ENCODE results near the gene OPA1. TPM values are rescaled to one million over a fixed set of nuclear protein-coding genes. Genes with fewer than 3 reads are reported as not detected.
A peak's percentile ranks its signal among the peaks of the same experiment; 100 is the strongest.

OPA1 gene
- total and polyA plus RNA-seq, 2 of the 13 experiments (the other 11 are each of a cell fraction or from before 2014, with no cell fraction given), result 26.7 to 78.5 TPM

- CTCF ChIA-PET (ENCODE audit: low intra/inter-chr PET ratio, low total read pairs), result no interaction called here
- FAIRE-seq, result no peak
Measured at GRCh38 chr3:193563426-193563825, 29.6 kb upstream of the OPA1 start.

GRCh38 chr3:193564012-193564411 is 29.0 kb upstream of the OPA1 start:
- Histone ChIP-seq H3K4me1 (ENCODE audit: insufficient read depth, low read length) (no peaks in the 10 kb centered on the region), H3K4me2 (ENCODE audit: low read depth, low read length) (no peak overlapping the region), H3K27me3 (ENCODE audit: control insufficient read depth in 1 of 2, insufficient read depth in 2 of 2, low read length in 2 of 2) (no peaks in the 10 kb centered on the region), H3K36me3 (replicated peaks in 1 of 2; ENCODE audit: control insufficient read depth in 1 of 2, insufficient read depth in 2 of 2, low read length in 2 of 2) (no peaks in the 10 kb centered on the region), H3K27ac (ENCODE audit: extremely low read length, insufficient read depth, low read length) (no peak overlapping the region), H3K9me3 (ENCODE audit: low read length) (no peaks in the 10 kb centered on the region), H3K9ac (ENCODE audit: insufficient read depth, low read depth, low read length) (no peak overlapping the region), H3K4me3 (replicated peaks in 1 of 3; ENCODE audit: insufficient read depth in 1 of 3, low read depth in 2 of 3, low read length in 3 of 3) (no peak overlapping the region), H4K20me1 (ENCODE audit: insufficient read depth, low read length) (no peaks in the 10 kb centered on the region), H2AFZ (ENCODE audit: low read length) (no peak overlapping the region), H3K79me2 (ENCODE audit: insufficient read depth, low read length) (no peaks in the 10 kb centered on the region)
- DNase-seq (ENCODE audit: low spot score) (peak; percentile 9), ATAC-seq (peak; percentile 88), FAIRE-seq (no peak)
- no TSS peak for BruUV-seq (replicated peaks)
- ChIA-PET CTCF (ENCODE audit: low intra/inter-chr PET ratio, low total read pairs) (no interaction called here), POLR2A (no interaction called here)
- TF ChIP-seq CTCF (CRISPR knock-in tag; IDR thresholded peaks at IDR 0.05) (peak; percentile 23), U2AF1 (optimal IDR thresholded peaks at IDR 0.05; ENCODE audit: low read depth, low read length) (no peak), ZBTB1 (CRISPR knock-in tag; IDR thresholded peaks at IDR 0.05; ENCODE audit: borderline replicate concordance) (no peak), ZFP82 (CRISPR knock-in tag; IDR thresholded peaks at IDR 0.05; ENCODE audit: borderline replicate concordance) (no peak)
- WGBS (ENCODE audit: low lambda C conversion rate), result 0% methylated on average over 1 of the region's 1 CpG
- intact Hi-C loops (cut with micrococcal nuclease; ENCODE audit: unreplicated experiment), result loop anchor here (2.0 kb wide), 2 partner anchors 103 to 997 kb away; no protein-coding TSS in a partner anchor
- in situ Hi-C loops (cut with HindIII; ENCODE audit: extremely low pct_ligation_motif_present, low pct_unique_long_range_greater_than_20kb), result loop anchor here (25.0 kb wide), 2 partner anchors 527 to 1002 kb away; no protein-coding TSS in a partner anchor

More at GRCh38 chr3:193563426-193563825, 29.6 kb upstream of the OPA1 start:
- no peak overlapping the region for H3K4me2 ChIP-seq (ENCODE audit: low read depth, low read length)
- no peaks in the 10 kb centered on the region for H4K20me1 ChIP-seq (ENCODE audit: insufficient read depth, low read length)
- no peak overlapping the region for H3K9ac ChIP-seq (ENCODE audit: insufficient read depth, low read depth, low read length)
- POLR2A ChIA-PET, result no interaction called here
- TF ChIP-seq TAF15 (IDR thresholded peaks at IDR 0.05; ENCODE audit: low read depth, low read length, poor library complexity, severe bottlenecking) (no peak), TFAP4 (IDR thresholded peaks at IDR 0.05; ENCODE audit: borderline replicate concordance, low read depth) (peak; percentile 39; the same call in 1 of the 2 replicates), CEBPB (IDR thresholded peaks at IDR 0.05; ENCODE audit: borderline replicate concordance, low read depth, low read length) (peak; percentile 75), CEBPG (CRISPR knock-in tag; IDR thresholded peaks at IDR 0.05) (peak; percentile 43; the same call in 1 of the 2 replicates)
- no peaks in the 10 kb centered on the region for H3K79me2 ChIP-seq (ENCODE audit: insufficient read depth, low read length)
- no peak overlapping the region for H3K4me3 ChIP-seq (replicated peaks in 1 of 3; ENCODE audit: insufficient read depth in 1 of 3, low read depth in 2 of 3, low read length in 3 of 3)
- intact Hi-C loops (cut with micrococcal nuclease; ENCODE audit: unreplicated experiment), result no loop called here
- no TSS peak for BruUV-seq (replicated peaks)
- no peaks in the 10 kb centered on the region for H3K9me3 ChIP-seq (ENCODE audit: low read length)
- in situ Hi-C loops (cut with HindIII; ENCODE audit: extremely low pct_ligation_motif_present, low pct_unique_long_range_greater_than_20kb), result loop anchor here (25.0 kb wide), 2 partner anchors 526 to 1001 kb away; no protein-coding TSS in a partner anchor
- H2AFZ ChIP-seq (ENCODE audit: low read length), result no peak overlapping the region
- H3K4me1 ChIP-seq (ENCODE audit: insufficient read depth, low read length), result no peaks in the 10 kb centered on the region
- no peak for DNase-seq (ENCODE audit: low spot score)
- no peaks in the 10 kb centered on the region for H3K27me3 ChIP-seq (ENCODE audit: control insufficient read depth in 1 of 2, insufficient read depth in 2 of 2, low read length in 2 of 2)
- ATAC-seq, result no peak
- WGBS (ENCODE audit: low lambda C conversion rate), result 34% methylated on average over 3 of the region's 3 CpGs
- H3K27ac ChIP-seq (ENCODE audit: extremely low read length, insufficient read depth, low read length), result no peak overlapping the region
- no peaks in the 10 kb centered on the region for H3K36me3 ChIP-seq (replicated peaks in 1 of 2; ENCODE audit: control insufficient read depth in 1 of 2, insufficient read depth in 2 of 2, low read length in 2 of 2)
